K562 treated with DMSO at 1 percent for 12 hours (cell line): ENCODE data around the gene CAB39L. TPM values are rescaled to one million over a fixed set of nuclear protein-coding genes. Genes with fewer than 3 reads are reported as not detected.

Experiments used
- total RNA-seq: library from RNA; unstranded; fragments of 300-600 nt; gene quantifications from 2 replicates; pipeline ENCODE4 v1.2.3, GENCODE V29; 2022; ENCODE audit not compliant: insufficient read depth

The CAB39L gene
- total RNA-seq, result 1.1 and 1.3 TPM in 2 replicates

GRCh38 chr13:49443704-49444523 lies at the start of gene CAB39L, which contains the start of gene SETDB2:
Gene CAB39L (minus strand): TSS chr13:49444064. CDS start chr13:49382910, 61,154 bp downstream.
Gene SETDB2 (plus strand): TSS chr13:49444274. CDS start chr13:49451894, 7,620 bp downstream.

Other genes starting within 250 kb of the CAB39L start
- gene MLNR, start 223.7 kb downstream of the CAB39L start, total RNA-seq, result not detected in 2 replicates
- gene CDADC1, start 196.1 kb downstream of the CAB39L start, total RNA-seq, result 4.8 and 20.4 TPM in 2 replicates
- 2.9 and 3.6 TPM in 2 replicates for gene SETDB2, start 210 bp upstream of the CAB39L start, total RNA-seq
- 3.0 and 5.2 TPM in 2 replicates for gene PHF11, start 51.9 kb upstream of the CAB39L start, total RNA-seq
- 5.0 and 14.9 TPM in 2 replicates for gene RCBTB1, start 141.5 kb upstream of the CAB39L start, total RNA-seq
- gene ARL11, start 184.4 kb upstream of the CAB39L start, total RNA-seq, result 1.1 and 1.4 TPM in 2 replicates
- 31.3 and 41.3 TPM in 2 replicates for gene EBPL, start 247.4 kb upstream of the CAB39L start, total RNA-seq